ENCODE data around the gene GLIS1.

DNA sequence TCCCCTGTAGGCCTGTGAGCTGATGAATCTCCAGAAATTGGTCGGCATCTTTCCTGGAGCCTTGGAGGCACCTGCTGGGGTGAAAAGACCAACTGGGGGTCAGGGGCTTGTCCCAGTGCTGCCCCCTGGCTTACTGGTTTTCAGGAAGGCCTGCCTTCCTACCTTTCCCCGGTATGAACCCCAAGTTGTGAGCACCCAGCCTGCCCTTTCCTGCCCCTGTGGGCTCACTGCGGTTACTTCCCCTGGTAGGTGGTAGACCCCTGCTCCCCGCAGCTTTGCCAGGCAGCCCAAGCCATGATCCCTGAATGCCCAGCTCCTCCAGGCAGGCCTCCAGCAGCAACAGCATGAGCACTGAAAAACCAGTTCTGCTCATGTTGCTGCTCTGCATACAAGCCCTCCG lies 269.6 kb downstream of the GLIS1 start:
- TF ChIP-seq EZH2 (IDR thresholded peaks at IDR 0.05; ENCODE audit: insufficient read depth, poor library complexity, severe bottlenecking) (no peak), EZH2phosphoT487 (IDR thresholded peaks at IDR 0.05; ENCODE audit: insufficient read depth, low read depth) (no peak)

Data from GM23248 (cell line).